Measurements from ENCODE around the gene ELOB.
"Not testable (repeated sequence)": the region's sequence is repeated elsewhere in the genome, so short reads cannot be mapped to it uniquely, and the experiment has no call there.

ELOB gene

GRCh38 chr16:2744711-2745110 lies 32.4 kb downstream of the ELOB start:
- DNase-seq: no peak

DNA sequence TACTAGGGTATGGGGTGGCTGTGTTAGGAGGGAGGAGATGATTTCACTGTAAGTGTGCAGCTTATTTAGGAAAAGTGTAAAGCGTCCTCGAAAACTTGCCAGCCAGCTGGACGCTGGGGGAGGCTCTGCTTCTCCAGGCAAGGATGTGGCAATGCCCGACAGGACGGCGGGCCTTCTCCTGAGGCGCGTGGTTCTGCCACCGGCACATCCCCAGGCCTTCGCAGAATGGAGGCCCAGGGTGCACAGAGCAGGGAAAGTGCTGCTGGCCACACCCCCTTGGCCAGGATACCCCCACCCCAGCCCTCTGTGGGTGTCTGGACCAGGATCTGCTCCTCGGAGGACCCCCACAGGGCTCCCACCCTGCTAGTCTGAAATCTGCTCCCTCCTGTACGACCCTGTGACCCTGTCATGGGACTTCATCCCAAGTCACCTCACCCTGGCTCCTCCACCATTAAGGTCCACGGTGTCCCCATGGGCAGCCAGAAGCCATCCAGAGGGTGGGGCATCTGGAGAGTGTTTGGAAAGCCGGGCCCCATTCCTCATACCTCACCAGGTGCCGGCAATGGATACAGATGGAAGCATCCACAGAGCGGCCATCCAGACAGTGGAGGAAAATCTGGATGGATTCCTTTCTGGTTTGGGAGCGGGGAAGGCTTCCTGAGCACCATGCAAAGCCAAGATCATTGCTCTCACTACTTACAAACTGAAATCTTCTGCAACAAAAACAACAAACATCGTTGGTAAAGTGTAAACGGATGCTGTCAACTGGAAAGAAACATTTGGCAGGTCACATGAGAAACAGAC lies 33.9 kb downstream of the ELOB start:
- no peak for DNase-seq

DNA sequence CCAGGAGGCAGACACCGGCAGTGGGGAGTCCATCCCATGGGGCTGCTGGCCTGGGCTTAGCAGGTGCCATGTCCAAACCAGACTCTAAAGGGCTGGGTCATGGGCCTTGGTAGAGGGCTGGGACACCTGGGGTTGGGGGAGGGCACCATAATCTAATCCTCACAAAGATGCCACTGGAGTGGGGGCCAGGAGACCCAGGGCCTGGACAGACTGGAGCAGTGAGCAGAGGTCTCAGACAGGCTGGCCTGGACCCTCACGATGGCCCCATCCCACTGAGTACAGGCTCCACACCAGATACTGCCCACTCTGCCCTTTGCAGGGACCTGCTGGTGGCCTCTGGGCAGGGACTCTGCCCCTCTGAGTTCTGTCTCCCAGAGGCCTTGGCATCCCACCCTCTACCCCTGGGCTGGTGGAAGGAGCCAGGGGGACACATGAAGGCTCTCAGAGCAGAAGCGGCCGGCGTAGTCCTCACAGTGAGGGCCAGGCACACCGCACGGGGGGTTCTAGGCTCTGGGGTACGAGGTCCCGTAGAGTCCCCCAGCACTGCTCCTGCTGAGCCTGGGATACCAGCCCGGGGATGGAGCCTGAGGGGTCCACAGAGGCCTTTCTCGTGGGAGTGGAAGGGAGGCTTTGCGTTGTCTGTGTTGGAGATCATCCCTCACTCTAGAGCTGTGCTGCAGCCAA lies 34.6 kb downstream of the ELOB start:
- no peak for DNase-seq

GRCh38 chr16:2741168-2741567 lies 35.9 kb downstream of the ELOB start:
- DNase-seq: no peak

DNA sequence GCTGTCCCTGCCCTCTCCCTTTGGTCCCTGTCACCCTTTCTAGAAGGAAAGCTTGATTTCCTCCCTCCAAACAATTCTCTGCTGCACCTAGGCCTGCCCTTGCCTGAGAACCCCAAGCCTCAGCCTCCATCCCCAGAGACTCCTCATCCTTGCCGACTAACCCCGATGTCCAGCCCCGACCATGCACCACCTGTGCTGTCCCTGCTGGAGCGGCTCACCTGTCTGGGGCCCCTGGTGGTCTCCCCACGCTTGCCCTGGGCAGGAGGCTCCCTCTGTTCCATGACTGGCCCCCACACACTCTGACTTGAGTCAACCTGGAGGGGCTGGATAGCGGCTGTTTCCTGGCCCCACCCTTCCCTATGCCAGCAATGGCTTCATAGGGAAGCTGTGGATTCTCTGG lies 36.6 kb downstream of the ELOB start:
- DNase-seq: no peak

DNA sequence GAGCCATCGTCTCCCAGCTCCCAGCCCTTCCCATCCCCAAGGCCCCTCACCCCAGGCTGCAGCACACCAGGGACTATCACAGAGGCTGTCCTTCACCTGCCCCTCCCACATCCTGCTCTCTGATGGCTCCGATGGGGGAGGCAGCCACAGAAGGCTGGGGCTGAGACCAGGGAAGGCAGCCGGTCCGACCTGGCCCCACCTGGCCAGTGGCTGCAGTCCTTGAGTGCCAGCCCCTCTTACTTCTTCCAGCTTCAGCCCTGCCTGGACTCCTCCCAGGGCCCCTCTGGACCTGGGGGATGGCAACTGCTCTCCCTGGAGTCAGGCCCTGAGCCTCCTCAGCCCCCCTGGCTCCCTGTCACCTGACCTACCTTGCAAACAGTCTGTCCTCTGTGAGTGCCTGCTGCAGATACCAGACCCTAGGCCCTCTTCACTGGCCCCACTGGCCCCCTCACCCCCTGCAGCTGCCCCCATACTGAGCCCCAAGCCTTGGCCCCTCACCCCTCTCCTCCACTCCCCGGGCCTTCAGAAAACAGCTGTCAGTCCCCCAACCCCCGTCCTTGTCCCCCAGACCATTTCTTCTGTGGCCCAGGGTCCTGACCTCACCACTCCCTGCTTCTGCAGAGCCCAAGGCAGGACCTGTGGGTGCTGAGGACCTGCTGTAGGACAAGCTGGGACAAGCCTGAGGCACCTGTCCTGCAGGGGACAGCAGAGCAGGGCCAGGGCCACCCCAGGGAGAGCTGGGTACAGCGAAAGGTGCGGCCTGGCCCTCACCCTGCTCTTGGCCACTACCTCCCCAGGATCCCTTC lies 37.3 kb downstream of the ELOB start:
- DNase-seq: no peak

- DNase-seq: no peak
Observed at GRCh38 chr16:2738615-2739014, 38.5 kb downstream of the ELOB start.

DNA sequence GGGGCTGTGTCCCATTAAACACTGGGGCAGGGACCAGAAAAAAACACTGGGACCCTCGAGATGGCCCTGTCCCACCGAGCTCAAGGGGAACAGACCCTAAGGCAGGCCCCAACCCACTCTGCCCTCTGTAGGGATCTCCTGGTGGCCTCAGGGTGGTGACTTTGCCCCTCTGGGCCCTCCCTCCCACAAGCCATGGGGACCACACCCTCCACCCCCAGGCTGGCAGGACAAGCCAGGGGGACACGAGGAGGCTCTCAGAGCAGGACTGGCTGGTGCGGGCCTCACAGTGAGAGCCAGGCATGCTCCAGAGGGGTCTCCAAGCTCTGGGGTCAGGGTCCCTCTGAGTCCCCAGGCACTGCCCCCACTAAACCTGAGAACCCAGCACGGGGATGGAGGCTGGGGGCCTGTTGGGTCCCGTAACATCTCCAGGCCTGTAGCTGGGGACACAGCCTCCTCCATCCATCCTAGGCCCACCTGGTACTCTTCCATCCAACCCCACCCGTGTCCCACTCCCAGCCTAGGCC lies 39.1 kb downstream of the ELOB start:
- no peak for DNase-seq

DNA sequence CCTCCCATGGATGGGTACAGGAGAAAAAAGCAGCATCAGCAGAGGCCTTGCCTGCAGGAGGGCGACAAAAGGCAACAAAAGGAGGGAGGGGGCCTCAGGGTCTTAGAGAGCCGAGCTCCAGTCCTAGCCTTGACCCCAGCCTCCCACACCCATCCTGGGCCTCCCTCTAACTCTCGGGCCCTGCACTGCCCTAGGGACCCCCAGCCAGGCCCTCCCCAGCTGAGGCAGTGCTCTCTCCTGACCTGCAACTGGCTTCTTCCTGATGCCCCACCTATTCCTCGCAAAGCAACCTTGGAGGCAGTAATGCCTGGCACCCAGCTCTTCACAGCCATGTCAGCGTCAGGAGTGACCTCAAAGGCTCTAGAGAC lies 39.9 kb downstream of the ELOB start:
- DNase-seq: no peak

DNA sequence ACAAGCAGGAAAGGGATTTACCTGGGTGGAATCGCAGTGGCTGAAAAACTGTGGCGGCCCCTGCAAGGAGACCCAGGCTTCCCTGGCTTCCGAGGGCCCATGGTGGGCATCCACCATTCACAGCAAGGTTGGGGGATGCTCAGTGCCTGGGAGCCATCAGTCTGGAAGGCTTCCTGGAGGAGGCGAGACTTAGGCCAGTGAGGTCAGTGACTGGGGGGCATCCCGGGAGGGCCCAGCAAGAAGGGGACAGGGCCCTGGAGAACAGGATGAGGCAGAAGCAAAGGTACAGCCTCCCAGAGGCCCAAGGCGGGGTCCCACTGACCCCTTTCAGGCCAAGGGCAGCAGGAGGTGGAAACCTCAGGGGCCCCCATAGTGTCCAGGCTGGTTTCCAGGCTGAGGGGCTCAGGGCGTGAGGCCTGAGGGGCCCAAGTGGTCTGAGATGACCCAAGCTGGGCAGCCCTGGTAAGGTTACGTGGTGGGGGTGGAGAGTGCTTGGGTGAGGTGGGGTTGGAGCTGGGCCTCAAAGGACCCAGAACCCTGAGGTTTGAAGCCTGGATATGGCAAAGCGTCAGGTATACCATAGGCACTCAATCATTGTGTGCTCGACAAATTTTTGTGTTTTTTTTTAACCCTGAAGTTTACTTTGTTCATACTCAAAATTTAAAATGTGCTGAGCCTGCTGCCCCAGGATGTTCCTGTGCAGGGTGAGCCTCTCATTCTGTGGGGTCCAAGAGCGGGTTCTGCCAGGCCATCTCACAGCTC lies 40.4 kb downstream of the ELOB start:
- DNase-seq: no peak

DNA sequence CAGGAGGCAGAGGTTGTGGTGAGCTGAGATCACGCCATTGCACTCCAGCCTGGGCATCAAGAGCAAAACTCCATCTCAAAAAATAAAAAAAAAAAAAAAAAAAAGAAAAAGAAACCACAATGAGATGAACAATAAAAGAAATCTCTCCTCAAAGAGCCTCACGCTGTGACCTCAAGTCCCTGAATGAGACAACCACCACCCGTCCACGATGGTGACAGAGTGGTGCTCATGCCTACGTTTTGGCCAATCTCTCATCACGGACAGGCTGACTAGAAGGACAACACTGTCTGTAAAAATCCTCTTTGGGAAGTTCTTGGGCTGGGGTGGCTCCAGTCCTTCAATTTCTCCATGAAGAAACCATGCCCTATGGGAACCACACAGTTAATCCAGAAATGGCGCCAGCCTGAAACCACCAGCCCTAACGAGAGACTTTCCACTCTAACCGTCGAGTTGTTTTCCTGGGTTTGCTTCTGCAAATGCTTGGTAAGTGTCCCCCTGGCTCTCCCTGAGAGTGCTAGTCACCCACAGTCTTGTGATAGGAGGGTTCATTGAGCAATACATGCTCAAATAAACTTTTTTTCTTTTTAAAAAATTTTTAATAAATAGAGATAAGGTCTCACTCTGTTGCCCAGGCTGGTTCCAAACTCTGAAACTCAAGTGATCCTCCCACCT lies 42.1 kb downstream of the ELOB start:
- no peak for DNase-seq

GRCh38 chr16:2728034-2728433 lies 49.0 kb downstream of the ELOB start:
- DNase-seq: no peak

- DNase-seq: no peak
Observed at GRCh38 chr16:2726923-2727322, 50.2 kb downstream of the ELOB start.

DNA sequence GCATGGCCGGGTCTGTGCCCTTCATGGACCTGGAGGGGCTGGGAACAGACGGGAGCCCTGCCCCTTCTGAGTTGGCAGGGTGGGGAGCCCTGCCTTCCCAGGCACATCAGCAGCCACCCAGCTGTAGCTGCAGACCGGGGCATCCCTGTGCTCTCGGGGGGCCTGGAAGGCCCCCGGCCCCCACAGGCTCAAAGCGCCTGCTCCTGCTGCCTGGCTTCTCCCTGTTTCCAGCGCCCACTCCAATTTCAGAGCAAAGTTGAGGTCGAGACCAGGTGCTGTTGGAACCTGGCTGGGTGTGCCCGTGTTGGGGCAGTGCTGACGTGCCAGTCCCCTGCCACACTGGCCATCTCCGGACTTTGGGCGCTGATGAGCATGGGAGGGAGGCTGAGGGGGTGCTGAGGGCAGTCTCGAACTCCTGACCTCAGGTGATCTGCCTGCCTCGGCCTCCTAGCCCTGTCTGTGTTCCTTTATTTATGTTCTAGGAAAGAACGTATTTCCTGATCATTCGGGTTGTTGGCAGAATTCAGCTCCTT lies 52.2 kb downstream of the ELOB start:
- DNase-seq: no peak

GRCh38 chr16:2724088-2724676 lies 52.9 kb downstream of the ELOB start:
- DNase-seq: no peak

DNA sequence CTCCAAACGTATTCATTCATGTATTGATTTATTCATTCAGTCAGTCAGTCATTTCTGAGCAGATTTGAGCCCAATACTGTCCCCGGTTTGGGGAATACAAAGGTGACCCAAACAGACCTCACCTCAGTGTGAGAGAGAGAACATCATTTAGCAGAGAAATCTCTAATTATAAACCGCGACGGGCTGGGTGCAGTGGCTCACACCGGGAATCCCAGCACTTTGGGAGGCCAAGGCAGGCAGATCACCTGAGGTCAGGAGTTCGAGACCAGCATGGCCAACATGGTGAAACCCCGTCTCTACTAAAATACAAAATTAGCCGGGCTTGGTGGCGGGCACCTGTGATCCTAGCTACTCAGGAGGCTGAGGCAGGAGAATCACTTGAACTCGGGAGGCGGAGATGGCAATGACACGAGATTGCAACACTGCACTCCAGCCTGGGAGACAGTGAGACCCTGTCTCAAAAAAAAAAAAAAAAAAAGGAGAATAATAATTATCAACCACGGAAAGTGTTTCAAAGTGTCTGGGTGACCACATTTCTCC lies 55.4 kb downstream of the ELOB start:
- DNase-seq: not testable (repeated sequence)

All from NCI-H69 (cell line).